HG02885 (cell line): Measurements from ENCODE around the gene CD44.

Source experiments
- ATAC-seq: cut with Tn5 transposase; IDR thresholded peaks from one replicate; pipeline ENCODE4 v1.9.1; 2021; ENCODE audit warnings: mild to moderate bottlenecking; ENCODE audit not compliant: unreplicated experiment, poor library complexity

The CD44 gene

GRCh38 chr11:35248558-35249323 is 109.8 kb downstream of the CD44 start:
- ATAC-seq, result no peak

DNA sequence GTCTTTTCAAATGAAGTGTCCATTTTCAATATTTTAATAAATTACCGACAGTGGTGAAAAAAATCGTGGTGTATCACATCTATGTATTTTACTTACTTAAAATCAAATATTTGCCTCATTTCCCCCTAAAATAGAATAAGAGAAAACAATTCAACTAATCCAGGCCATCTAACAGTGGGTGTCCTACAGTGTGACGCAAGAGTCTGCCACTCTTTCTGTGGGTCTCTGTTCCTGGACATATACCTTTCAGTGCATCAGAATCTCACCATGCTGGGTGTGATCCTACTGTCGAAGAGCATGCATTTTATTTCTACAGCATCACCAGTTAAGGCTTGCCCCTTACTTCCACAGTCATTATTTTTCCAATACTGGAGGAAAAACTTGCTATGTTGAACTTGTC is 111.2 kb downstream of the CD44 start:
- no peak for ATAC-seq

- no peak for ATAC-seq
Measured at GRCh38 chr11:35250621-35251020, 111.7 kb downstream of the CD44 start.

- no peak for ATAC-seq
Measured at GRCh38 chr11:35253237-35253636, 114.3 kb downstream of the CD44 start.

DNA sequence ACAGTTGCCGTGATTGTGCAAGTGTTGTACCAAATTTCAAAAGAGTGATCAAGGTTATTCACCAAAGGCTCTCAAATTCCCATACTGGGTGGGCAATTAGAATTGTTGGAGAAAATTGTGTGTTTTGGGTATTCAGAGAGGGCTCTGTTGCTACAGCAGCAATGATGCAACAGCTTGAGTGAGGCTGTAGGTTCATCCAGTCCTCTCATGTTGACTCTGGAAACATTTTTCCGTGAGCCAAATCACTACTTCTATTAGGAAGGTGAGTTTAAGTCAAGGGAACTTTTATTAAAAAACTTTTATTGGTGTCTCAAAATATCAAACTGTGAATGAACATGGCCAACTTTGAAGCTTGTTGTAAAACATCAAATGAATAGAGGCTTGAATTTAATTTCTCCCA is 116.5 kb downstream of the CD44 start:
- no peak for ATAC-seq

- ATAC-seq, result no peak
Measured at GRCh38 chr11:35256296-35256695, 117.3 kb downstream of the CD44 start.

DNA sequence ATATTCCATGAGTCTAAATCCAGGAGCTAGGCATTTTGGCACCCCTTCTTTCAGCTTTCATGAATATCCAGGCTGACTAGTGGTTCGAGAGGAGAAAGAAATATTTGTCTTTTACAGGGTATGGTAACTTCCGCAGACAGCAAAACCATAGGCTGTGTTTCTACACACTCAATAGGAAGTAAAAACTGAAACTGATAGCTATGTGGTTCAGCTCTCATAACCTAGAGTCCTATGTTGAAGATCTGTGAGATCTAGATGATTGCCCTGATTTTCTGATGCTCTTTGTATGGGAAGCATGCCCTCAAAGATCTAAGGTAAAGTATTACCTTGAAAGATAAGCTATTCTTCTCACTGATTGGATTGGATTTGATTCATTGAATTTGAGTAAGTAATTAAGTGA is 118.3 kb downstream of the CD44 start:
- ATAC-seq, result peak; percentile 100

- ATAC-seq, result no peak
Measured at GRCh38 chr11:35259529-35259928, 120.6 kb downstream of the CD44 start.

DNA sequence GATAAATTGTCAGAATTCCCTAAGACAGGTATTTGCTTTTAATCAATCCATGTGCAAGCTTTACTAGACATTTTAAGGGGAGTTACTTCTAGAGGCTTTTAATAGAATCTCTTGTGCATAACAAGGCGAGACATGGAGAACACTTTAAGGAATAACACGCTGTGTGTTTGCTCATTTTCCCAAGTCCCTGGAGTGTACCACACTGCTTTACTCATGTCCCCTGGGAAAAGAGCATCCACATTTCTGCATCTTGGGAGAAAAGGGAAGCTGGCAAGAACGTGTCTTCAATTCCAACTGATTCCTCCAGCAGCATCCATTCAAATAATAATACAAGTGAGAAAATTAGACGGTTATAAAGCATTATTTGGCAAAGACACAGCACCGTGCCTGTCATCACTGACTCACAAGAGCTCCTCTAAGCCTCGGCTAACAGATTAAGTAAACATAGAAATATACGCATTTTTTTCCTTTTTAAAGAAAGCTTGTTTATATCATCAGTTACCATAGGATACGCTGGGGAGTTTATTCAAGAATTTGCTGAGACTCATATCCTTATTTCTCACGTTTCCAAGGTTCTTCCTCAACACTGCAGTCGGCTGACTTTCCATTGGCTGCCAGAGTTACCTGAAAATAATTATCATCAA is 121.5 kb downstream of the CD44 start:
- ATAC-seq, result no peak

- no peak for ATAC-seq
Measured at GRCh38 chr11:35261197-35261596, 122.2 kb downstream of the CD44 start.

DNA sequence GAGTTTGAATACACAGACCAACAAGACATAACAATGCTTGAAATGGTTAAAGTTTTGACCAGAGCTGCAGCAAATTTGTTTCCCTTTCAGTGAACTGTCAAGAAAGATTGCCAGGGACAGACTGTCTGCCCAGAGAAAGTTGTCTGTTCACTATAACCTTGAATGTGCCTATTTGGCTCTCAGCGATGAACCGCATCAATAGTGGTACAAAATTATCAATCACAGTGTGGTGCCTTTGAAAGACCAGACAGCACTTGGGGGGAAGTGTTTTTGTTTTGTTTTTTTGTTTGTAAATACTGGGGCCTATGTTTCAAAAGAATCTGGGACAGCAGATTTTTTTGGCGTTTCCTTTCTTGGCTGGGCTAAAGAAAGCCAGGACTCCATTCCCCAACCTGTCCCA is 123.1 kb downstream of the CD44 start:
- ATAC-seq, result no peak

- ATAC-seq, result no peak
Measured at GRCh38 chr11:35262735-35263134, 123.8 kb downstream of the CD44 start.

DNA sequence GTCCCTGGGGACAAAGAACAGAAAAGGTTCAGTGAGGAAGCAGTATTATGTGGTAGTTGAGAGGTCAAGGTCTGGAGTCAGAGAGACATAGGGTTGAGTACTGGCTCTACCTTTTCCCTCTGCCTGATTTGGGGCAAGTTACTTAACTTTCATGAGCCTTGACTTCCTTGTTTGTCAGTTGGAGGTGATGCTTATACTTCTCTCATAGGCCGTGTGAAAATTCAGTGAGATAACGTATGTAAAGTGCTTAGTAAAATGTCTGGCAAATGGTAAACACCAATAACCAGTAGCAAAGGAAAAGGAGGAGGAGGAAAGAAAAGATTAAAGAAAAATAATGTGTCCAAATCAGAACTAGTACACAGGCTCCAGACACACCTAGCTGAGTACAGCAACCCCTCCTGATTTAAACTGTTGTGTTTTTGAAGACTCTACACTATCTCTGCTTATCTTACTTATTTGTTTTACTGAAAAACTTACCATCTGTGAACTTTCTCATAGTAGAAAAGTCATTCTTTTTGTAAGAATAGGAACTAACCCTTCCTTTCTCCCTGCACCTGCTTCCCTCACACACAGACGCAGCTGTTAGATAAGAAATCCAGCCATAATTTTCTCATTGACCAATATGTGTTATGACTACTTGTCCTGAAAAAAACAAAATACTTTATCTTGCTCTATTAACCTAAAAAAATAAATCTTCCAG is 126.9 kb downstream of the CD44 start:
- no peak for ATAC-seq

DNA sequence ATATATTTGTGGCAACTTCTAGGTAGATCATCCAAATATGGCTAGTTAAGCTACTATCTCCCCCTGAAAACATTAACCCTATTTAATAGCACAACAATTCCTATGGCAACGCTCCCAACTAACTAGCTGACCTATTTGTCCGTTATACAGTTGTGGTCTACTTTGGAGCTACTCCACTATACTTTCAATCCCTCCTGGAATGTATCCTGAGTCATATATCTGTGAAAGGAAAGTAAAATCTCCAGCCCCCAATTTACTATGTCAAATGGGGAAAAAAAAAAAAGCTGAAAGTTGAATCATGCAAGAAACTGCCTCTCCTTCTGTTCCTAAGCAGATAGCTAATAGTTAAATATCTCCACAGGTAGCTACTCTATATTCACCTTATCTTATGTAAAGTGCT is 128.5 kb downstream of the CD44 start:
- ATAC-seq, result no peak

GRCh38 chr11:35270342-35270741 is 131.4 kb downstream of the CD44 start:
- ATAC-seq, result no peak

DNA sequence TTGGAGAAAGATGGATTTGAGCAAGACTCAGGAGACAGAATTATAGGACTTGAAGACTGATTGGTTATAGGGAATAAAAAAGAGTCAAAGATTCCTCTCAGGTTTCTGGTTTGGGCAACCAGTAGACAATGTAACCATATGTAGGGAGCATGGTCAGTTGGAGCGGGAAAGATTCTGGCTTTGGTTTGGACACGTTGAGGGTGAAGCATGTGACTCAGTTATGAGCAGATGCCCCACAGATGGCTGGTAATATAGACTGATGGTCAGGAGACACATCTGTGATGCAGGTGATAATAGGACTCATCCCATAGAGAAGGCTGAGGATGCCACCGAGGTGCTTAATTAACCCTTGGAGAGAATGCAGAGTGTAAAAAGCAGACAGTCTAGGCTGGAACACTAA is 132.1 kb downstream of the CD44 start:
- no peak for ATAC-seq

GRCh38 chr11:35272391-35272902 is 133.5 kb downstream of the CD44 start:
- peak; percentile 94 for ATAC-seq

GRCh38 chr11:35274909-35275785 is 136.2 kb downstream of the CD44 start:
- ATAC-seq, result no peak

DNA sequence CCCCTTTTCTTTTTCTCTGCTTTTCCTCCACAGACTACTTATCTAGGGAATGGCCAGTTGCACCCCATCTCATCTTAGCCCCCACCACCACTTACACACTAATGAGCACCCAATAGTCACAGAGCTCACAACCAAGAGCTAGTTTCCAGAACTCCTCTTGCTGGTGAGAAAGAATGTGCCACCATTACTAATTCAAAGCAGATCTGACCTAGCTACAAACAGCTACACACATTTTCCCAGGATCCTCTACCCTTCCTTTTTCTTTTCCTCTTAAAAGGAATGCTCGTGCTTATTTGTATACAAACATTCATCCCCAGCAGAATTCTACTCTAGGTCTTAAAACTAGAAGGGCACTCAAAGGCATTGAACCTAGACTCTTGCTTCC is 136.8 kb downstream of the CD44 start:
- no peak for ATAC-seq

DNA sequence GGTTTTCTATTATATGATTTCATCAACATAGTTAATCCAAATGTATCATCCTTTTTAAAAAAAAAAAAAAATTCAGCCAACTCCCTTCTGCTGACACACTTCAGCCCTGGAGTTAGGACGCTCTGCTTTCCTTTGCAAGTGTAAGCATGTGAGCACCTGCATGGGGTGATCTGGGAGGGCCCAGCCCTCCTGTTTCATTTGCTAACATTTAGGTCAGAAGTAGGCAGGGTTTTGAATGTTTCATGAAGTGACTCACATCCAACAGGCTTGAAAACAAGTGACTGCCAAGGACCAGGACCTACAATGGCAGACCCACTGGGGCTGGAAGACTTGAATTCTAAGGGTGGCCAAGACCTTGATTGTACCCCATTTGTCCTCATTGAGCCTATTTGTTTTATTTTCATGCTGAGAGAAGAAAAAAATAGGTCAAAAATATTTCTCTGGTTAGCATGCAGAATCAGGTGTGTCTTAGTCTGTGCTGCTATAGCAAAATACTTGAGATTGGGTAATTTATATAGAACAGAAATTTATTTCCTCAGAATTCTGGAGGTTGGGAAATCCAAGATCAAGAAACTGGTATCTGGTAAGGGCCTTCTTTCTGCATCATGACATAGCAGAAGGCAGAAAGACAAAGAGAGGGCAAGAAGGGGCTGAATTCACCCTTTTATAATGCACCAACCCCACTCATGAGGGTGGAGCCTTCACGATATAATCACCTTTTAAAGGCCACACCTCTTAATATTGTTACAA is 137.6 kb downstream of the CD44 start:
- no peak for ATAC-seq
